LNCaP clone FGC (cell line): Measurements from ENCODE around the gene WIPI1.

Experiments
- DNase-seq: peaks from one replicate; pipeline ENCODE4 v3.0.0-alpha.2; 2011; ENCODE audit warnings: low read depth
- H3K4me3 ChIP-seq: 2 replicates; pipeline ENCODE4 v1.5.1; 2011; ENCODE audit warnings: mild to moderate bottlenecking, low read depth, low read length, control low read depth
- TF ChIP-seq, protein P1 (sequence below): IDR thresholded peaks from 2 replicates; pipeline ENCODE4 v1.5.1; 2012; ENCODE audit warnings: mild to moderate bottlenecking; ENCODE audit not compliant: control insufficient read depth, insufficient read depth; ENCODE audit errors: extremely low read depth

The WIPI1 gene

DNA sequence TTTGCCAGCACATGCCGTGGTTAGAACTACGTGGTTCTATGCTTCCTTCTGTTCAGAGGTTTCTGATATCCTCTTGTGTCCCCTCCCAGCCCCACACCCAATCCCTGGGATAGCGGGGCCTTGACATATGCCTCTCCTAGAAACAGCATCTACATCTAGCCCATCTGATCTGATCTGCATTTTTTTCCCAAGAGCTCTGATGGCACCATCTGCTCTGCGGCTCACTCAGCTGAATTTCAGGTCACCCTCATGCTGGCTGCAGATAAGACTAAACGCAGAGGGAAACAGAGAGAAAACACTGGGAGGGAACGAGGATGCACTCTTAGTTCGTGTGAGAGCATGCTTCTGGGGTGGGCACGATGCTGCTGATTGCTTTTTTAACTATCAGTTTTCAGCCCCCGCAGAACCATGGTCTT is 10.7 kb downstream of the WIPI1 start:
- no peak for DNase-seq
- no peak overlapping the region for H3K4me3 ChIP-seq
- TF ChIP-seq, protein P1, sequence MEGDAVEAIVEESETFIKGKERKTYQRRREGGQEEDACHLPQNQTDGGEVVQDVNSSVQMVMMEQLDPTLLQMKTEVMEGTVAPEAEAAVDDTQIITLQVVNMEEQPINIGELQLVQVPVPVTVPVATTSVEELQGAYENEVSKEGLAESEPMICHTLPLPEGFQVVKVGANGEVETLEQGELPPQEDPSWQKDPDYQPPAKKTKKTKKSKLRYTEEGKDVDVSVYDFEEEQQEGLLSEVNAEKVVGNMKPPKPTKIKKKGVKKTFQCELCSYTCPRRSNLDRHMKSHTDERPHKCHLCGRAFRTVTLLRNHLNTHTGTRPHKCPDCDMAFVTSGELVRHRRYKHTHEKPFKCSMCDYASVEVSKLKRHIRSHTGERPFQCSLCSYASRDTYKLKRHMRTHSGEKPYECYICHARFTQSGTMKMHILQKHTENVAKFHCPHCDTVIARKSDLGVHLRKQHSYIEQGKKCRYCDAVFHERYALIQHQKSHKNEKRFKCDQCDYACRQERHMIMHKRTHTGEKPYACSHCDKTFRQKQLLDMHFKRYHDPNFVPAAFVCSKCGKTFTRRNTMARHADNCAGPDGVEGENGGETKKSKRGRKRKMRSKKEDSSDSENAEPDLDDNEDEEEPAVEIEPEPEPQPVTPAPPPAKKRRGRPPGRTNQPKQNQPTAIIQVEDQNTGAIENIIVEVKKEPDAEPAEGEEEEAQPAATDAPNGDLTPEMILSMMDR, result no peak

DNA sequence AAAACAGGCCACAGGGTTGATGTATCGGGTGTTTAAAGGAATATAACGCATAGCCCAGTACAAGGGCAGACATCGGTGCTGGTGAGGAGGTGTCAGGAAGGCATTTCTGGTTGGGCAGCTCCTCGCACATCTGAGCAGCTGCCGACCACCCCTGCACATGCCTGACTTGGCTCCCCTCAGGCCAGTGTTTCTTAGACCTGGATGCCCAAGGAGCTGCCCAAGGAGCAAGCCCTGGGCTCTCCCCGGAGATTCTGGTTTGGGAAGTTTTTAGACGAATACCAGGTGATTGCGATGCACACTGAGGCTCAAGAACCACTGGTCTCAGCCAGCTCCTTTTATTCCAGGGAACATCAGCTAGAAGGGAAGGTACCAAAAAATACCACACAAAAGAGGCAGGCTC is 11.6 kb downstream of the WIPI1 start:
- TF ChIP-seq, protein P1, result no peak
- no peak overlapping the region for H3K4me3 ChIP-seq
- no peak for DNase-seq

DNA sequence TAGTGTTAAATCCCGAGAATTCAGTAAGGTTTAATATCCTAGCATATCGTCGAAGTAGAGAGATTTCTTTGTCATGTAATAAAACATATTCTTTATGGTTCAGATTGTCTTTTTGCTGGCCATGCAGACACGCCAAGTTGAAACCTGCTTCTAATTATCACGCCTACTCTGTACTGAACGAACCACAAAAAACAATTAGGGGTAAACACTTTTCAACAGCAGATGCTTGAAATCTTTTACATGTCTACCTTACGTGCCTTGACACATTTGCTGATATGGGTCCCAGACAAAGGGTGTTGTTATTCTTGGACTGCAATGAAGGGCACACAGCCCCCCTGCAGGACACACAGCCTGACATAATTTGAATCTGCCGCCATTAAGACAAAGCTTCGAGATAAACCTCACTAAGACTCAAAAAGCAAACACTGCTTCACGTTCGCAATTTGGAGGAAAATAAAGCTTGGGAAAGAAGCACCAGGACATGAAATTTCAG is 13.3 kb downstream of the WIPI1 start:
- TF ChIP-seq, protein P1, result no peak
- DNase-seq, result no peak
- no peak overlapping the region for H3K4me3 ChIP-seq

DNA sequence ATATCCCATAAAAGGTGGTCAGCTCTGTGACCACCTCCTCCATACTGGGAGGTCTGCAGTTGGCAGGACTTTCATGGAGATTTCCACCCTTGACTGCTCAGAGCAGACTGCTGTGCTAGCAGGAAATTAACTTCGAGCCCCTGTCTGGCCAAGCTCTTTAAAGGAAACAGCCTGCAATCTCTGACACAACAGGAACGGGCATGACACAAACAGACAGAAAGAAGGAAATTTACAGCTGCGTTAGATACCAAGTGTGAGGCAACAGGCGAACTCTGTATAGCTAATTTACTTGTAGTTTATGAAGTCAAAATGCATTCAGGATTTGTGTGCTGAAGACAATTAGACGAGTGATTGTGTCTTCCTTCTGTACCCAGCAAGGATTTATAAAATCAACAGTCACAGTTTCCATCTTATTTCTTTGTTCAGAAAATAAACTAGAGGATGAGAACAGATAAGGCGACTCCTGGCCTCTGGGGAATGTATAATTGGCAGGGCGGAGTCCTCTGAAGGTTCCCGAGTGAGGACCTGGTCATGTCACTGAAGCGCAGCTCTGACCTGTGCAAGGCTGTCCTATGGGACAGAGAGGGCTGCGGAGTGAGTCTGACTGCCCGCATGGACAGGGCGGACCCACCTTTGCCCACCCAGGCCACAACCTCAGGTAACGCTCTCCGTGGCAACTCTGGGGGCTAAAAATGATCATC is 16.1 kb downstream of the WIPI1 start:
- H3K4me3 ChIP-seq, result no peak overlapping the region
- TF ChIP-seq, protein P1, result no peak
- no peak for DNase-seq

DNA sequence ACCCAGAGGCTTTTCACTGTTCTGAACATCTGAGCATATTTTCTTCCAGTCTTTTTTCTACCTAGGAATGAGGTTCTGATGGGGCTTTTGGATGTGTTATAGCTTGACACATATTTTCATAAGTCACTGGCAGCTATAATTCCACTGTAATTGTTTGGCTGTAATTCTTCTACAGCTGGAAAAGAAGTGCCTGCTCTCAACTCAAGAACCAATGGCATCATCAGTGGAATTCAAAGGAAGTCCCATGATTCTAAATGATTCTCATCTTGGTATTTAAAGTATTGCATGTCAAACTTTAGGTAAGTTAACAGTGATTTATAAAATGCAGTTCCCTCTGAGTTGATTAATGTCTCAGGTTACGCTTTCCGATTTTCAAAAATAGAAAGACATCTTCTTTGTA is 16.8 kb downstream of the WIPI1 start:
- DNase-seq, result no peak
- TF ChIP-seq, protein P1, result no peak
- H3K4me3 ChIP-seq, result no peak overlapping the region

DNA sequence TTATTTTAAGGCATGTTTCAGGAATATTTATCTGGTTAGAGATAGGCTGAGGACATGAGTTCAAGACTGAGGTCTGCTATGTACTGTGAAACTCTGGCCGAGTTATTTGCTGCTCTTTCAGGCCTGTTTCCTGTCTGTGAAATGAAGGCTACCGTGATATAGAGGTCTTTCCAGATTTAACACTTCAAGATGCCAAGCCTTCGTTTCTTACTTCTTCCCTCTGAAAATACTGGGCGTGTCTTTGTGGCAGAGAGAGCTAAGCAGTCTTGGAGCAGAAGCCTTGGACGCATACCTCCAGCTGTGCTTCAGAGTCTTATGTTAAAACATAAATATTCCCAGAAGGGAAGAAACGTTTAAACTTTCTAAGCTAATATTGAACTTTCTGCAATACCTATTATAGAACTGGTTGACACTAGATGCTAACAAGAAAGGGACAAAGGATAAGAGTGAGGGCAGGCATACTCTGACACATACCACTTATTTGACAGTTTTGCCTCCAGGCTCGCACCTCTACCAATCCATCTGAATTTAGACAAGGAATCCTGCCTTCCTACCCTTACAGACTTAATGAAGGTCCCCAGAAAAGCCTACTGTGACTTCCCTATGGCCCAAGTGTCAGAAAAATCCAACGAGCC is 17.5 kb downstream of the WIPI1 start:
- no peak overlapping the region for H3K4me3 ChIP-seq
- TF ChIP-seq, protein P1, result no peak
- DNase-seq, result no peak
